Measurements from ENCODE around the gene NTS.

- TF ChIP-seq CTCF (conservative IDR thresholded peaks at IDR 0.05; ENCODE audit: low read depth, low read length) (no peak), MAFK (IDR thresholded peaks at IDR 0.05; ENCODE audit: low read depth, low read length) (no peak), POLR2A (IDR thresholded peaks at IDR 0.05; ENCODE audit: low read depth, low read length) (no peak), RCOR1 (IDR thresholded peaks at IDR 0.05; ENCODE audit: insufficient replicate concordance, low read length) (no peak), RAD21 (IDR thresholded peaks at IDR 0.05; ENCODE audit: low read length) (no peak), SMC3 (IDR thresholded peaks at IDR 0.05; ENCODE audit: low read depth, low read length) (no peak)
These were observed 48.3 kb upstream of the NTS start for GRCh38 chr12:85825746-85826145.

Data from IMR-90 (cell line).